ENCODE results near the gene GLIS1. TPM values are rescaled to one million over a fixed set of nuclear protein-coding genes. Genes with fewer than 3 reads are reported as not detected.

GLIS1 gene
- total and polyA plus RNA-seq, 2 of the 8 experiments (the other 6 are each of a cell fraction or from before 2014, with no cell fraction given): 0.15 to 0.22 TPM

DNA sequence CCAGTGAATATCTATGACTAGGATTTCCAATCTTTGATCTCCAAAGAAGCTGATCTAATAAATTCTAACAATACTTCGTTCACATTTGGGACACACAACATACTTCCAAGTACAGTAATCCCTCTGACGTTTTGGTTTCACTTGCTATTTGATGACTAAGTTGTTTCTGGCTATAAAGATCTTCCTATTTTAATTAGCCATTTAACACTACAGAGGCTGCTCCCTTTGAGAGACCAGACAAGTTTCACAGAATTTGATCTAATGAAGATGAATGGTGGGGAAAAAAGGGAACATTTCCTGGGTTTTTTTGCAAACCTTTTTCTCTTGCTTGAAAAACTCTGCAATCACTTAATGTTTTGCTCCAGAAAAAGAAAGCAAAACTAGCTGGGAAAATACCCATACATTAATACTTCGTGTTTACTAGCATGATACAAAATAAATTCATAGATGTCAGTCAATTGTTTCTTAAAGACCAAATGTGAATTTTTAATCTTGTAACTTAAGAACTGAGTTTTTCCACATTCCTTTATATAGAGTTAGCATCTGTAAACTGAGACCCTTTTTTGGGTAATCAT is 28.0 kb upstream of the GLIS1 start:
- WGBS, 2 experiments (ENCODE audit: extremely low coverage in 1 of 2, insufficient coverage in 1 of 2, insufficient read length in 1 of 2, insufficient replicate concordance in 2 of 2, low coverage in 1 of 2, low lambda C conversion rate in 2 of 2, missing lambda C conversion rate in 1 of 2): 84% methylated on average over 3 of the region's 3 CpGs; no CpG with 5 or more reads in 1 of the 2 experiments
- Histone ChIP-seq H2BK20ac (ENCODE audit: low read length) (no peak overlapping the region), H3K9me3 (ENCODE audit: insufficient read depth in 2 of 2, low read depth in 1 of 2, low read length in 1 of 2) (no peaks in the 10 kb centered on the region), H2AK5ac (ENCODE audit: low read depth, low read length) (no peak overlapping the region), H3K79me1 (ENCODE audit: low read depth, low read length) (no peaks in the 10 kb centered on the region), H3K4ac (replicated peaks; ENCODE audit: insufficient read length, low read depth, low read length) (no peak overlapping the region), H2BK15ac (ENCODE audit: low read length) (no peak overlapping the region), H3K9ac (replicated peaks in 1 of 4; ENCODE audit: extremely low read depth in 1 of 4, low read depth in 3 of 4, low read length in 3 of 4) (peak overlapping the region in 1 of 4 experiments; percentile 34; a peak in 1 of 7 replicates), H3K56ac (replicated peaks; ENCODE audit: insufficient read length, low read depth, low read length) (no peak overlapping the region), H3K14ac (ENCODE audit: insufficient read length) (no peak overlapping the region), H3K4me1 (replicated peaks in 1 of 4; ENCODE audit: control insufficient read depth in 3 of 4, insufficient read depth in 4 of 4, low read length in 3 of 4) (no peaks in the 10 kb centered on the region; a peak in 1 of 7 replicates), H2AFZ (ENCODE audit: low read length) (no peak overlapping the region), H3K79me2 (ENCODE audit: control insufficient read depth in 1 of 2, insufficient read depth in 2 of 2, low read length in 2 of 2) (no peaks in the 10 kb centered on the region), H4K20me1 (replicated peaks in 1 of 2; ENCODE audit: control insufficient read depth in 1 of 2, insufficient read depth in 2 of 2, low read length in 2 of 2) (no peaks in the 10 kb centered on the region), H2BK12ac (ENCODE audit: low read depth, low read length) (no peak overlapping the region), H2BK5ac (ENCODE audit: low read depth, low read length) (no peak overlapping the region), H3K4me3 (ENCODE audit: extremely low read depth in 1 of 4, insufficient read depth in 2 of 4, low read depth in 3 of 4, low read length in 4 of 4) (no peak overlapping the region), H3K27me3 (replicated peaks in 1 of 4; ENCODE audit: control insufficient read depth in 3 of 4, extremely low read depth in 1 of 4, insufficient read depth in 3 of 4, low read length in 3 of 4) (no peaks in the 10 kb centered on the region), H4K5ac (ENCODE audit: insufficient read length, low read depth, low read length) (no peak overlapping the region), H3K36me3 (ENCODE audit: control insufficient read depth in 2 of 4, insufficient read depth in 4 of 4, low read length in 3 of 4) (peaks cover 2 to 36% (median 15%) of the 10 kb centered on the region in 4 experiments; a peak in 6 of 8 replicates), H3K27ac (ENCODE audit: low read depth, low read length) (no peak overlapping the region), H3K23me2 (ENCODE audit: low read depth, low read length) (no peaks in the 10 kb centered on the region), H2BK120ac (replicated peaks; ENCODE audit: low read depth, low read length) (no peak overlapping the region), H3K4me2 (ENCODE audit: insufficient read depth in 1 of 2, low read depth in 2 of 2, low read length in 2 of 2) (no peak overlapping the region), H3K18ac (ENCODE audit: extremely low read depth, low read length) (no peak overlapping the region), H3K23ac (ENCODE audit: insufficient read length) (no peak overlapping the region), H4K91ac (replicated peaks; ENCODE audit: insufficient read length, low read length) (no peak overlapping the region), H4K8ac (ENCODE audit: extremely low read depth, insufficient read depth, low read length) (no peak overlapping the region)
- POLR2A ChIA-PET (ENCODE audit: partially characterized antibody): interaction anchor here (1.1 kb wide), 1 partner anchor 10 kb away, joined by 3 read pairs; no protein-coding TSS in a partner anchor
- FAIRE-seq (no peak), DNase-seq (ENCODE audit: low read depth in 1 of 2, low spot score in 2 of 2) (no peak)
- CTCF ChIA-PET (ENCODE audit: partially characterized antibody): interaction anchor here (0.5 kb wide), 1 partner anchor 214 kb away, joined by 3 read pairs; no protein-coding TSS in a partner anchor
- TF ChIP-seq POLR2AphosphoS5 (IDR thresholded peaks at IDR 0.05; ENCODE audit: low read depth, low read length) (no peak), BRCA1 (IDR thresholded peaks at IDR 0.05; ENCODE audit: low read depth, low read length) (no peak), POU5F1 (IDR thresholded peaks at IDR 0.05; ENCODE audit: low read depth, low read length) (no peak), CHD2 (IDR thresholded peaks at IDR 0.05; ENCODE audit: low read length) (no peak), ZNF274 (IDR thresholded peaks at IDR 0.05; ENCODE audit: borderline replicate concordance, extremely low read depth, low read length) (no peak), NANOG (IDR thresholded peaks at IDR 0.05; ENCODE audit: insufficient read depth, low read depth, low read length, poor library complexity, severe bottlenecking) (no peak), CTBP2 (IDR thresholded peaks at IDR 0.05; ENCODE audit: borderline replicate concordance, insufficient read depth, insufficient read length, low read length) (no peak), HDAC2 (IDR thresholded peaks at IDR 0.05; ENCODE audit: borderline replicate concordance in 1 of 2, low read depth in 2 of 2, low read length in 2 of 2) (no peak), RBBP5 (IDR thresholded peaks at IDR 0.05; ENCODE audit: borderline replicate concordance, low read depth, low read length) (no peak), RXRA (IDR thresholded peaks at IDR 0.05; ENCODE audit: insufficient read depth, low read depth, low read length) (no peak), MAFK (IDR thresholded peaks at IDR 0.05; ENCODE audit: low read depth, low read length) (no peak), EGR1 (IDR thresholded peaks at IDR 0.05; ENCODE audit: borderline replicate concordance, low read depth, low read length) (no peak), RFX5 (IDR thresholded peaks at IDR 0.05; ENCODE audit: borderline replicate concordance, low read depth, low read length) (no peak), CEBPB (IDR thresholded peaks at IDR 0.05; ENCODE audit: low read depth, low read length) (no peak)

All from H1 (cell line).